Activated CD8-positive, alpha-beta T cell treated with anti-CD3 and anti-CD28 coated beads, Interleukin-2, amount 10 ng/mL, durations not matched to agents 7 days and 5 days (primary cell): Measurements from ENCODE around the gene LGALS4. TPM values are rescaled to one million over a fixed set of nuclear protein-coding genes. Genes with fewer than 3 reads are reported as not detected.
"Not testable (repeated sequence)": the region's sequence is repeated elsewhere in the genome, so short reads cannot be mapped to it uniquely, and the experiment has no call there.

Experiments used
- ATAC-seq: fragments of 150-1000 bp; cut with Tn5 transposase; one replicate; pipeline ENCODE4 v1.10.0; 2021; ENCODE audit warnings: moderate library complexity
- CTCF ChIA-PET: fragments of 350-600 bp; sonication (Branson Sonifier 250); formaldehyde crosslinking; loops from one replicate; lab custom pipeline; 2021; ENCODE audit warnings: antibody characterized with exemption; lab: Charles Lee
- POLR2A ChIA-PET: fragments of 350-600 bp; sonication (Branson Sonifier 250); formaldehyde crosslinking; loops from one replicate; lab custom pipeline; 2021; ENCODE audit warnings: antibody characterized with exemption; lab: Charles Lee
- DNase-seq: peaks from one replicate; pipeline ENCODE4 v3.0.0-alpha.2; 2020
- H3K27ac Mint-ChIP-seq: one replicate; pipeline ENCODE4 v1.8.0; 2021; ENCODE audit warnings: mild to moderate bottlenecking, mixed read lengths
- H3K27me3 Mint-ChIP-seq: one replicate; pipeline ENCODE4 v1.8.0; 2021; ENCODE audit warnings: low read depth, mixed read lengths
- H3K36me3 Mint-ChIP-seq: one replicate; pipeline ENCODE4 v1.8.0; 2021; ENCODE audit warnings: low read depth, mixed read lengths
- H3K4me1 Mint-ChIP-seq: one replicate; pipeline ENCODE4 v1.8.0; 2021; ENCODE audit warnings: low read depth, mixed read lengths
- H3K4me3 Mint-ChIP-seq: one replicate; pipeline ENCODE4 v1.8.0; 2021; ENCODE audit warnings: mild to moderate bottlenecking, mixed read lengths
- H3K9me3 Mint-ChIP-seq: one replicate; pipeline ENCODE4 v1.8.0; 2022; ENCODE audit warnings: mixed read lengths; ENCODE audit not compliant: insufficient read depth
- total RNA-seq, 2 experiments: library from RNA; stranded (reverse); gene quantifications; one replicate each; pipeline ENCODE4 v1.2.3, GENCODE V29; 2021

The LGALS4 gene, protein sequence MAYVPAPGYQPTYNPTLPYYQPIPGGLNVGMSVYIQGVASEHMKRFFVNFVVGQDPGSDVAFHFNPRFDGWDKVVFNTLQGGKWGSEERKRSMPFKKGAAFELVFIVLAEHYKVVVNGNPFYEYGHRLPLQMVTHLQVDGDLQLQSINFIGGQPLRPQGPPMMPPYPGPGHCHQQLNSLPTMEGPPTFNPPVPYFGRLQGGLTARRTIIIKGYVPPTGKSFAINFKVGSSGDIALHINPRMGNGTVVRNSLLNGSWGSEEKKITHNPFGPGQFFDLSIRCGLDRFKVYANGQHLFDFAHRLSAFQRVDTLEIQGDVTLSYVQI
- total RNA-seq, result 1 to 10 TPM; 1.6 to 1.8 TPM

DNA sequence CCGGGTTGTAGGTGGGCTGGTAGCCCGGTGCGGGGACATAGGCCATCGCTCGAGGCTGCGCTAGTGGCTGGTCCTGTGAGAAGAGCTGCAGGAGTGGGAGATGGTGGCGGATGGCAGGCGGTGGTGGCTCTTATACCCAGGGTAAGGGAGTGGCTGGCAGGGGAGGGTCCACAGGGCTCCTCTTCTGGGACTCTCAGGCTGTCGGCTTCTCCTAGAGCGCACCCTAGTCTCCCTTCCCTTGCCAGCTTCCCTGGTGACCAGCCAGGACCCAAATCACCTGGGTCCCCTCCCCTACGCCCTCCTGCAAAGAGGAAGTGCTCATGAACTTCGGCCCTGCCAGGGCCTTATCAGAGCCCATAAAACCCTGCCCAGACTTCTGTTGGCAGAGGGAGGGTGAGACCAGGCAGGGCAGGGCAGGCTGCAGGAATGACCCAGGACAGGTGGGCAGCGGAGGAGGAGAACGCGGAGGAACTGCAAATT lies at the start of gene LGALS4:
Gene LGALS4, minus strand, starts transcription at position 105 of the 480 bp plus-strand sequence. Its CDS starts 59 bp downstream, at position 46.
- CTCF ChIA-PET, result no interaction called here
- DNase-seq, result no peak
- no peaks in the 10 kb centered on the region for H3K4me1 Mint-ChIP-seq
- H3K9me3 Mint-ChIP-seq, result no peaks in the 10 kb centered on the region
- peaks cover 18% of the 10 kb centered on the region for H3K36me3 Mint-ChIP-seq
- no peak for ATAC-seq
- H3K27me3 Mint-ChIP-seq, result no peaks in the 10 kb centered on the region
- no peak within 1 kb of the TSS for H3K27ac Mint-ChIP-seq
- POLR2A ChIA-PET, result interaction anchor here (0.6 kb wide), 1 partner anchor 584 kb away, joined by 4 read pairs; no protein-coding TSS in a partner anchor
- H3K4me3 Mint-ChIP-seq, result no peak within 1 kb of the TSS

DNA sequence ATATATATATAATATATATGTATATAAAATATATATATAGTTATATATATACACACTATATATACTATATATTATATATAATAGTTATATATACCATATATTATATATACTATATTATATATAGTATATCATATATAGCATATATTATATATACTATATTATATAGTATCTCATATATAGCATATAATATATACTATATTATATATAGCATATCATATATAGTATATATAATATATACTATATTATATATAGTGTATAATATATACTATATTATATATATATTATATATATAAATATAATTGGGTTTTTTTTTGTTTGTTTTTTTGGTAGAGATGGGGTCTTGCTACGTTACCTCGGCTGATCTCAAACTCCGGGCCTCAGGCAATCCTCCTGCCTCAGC lies 48.6 kb upstream of the LGALS4 start:
- CTCF ChIA-PET, result interaction anchor here (1.0 to 1.8 kb wide), 4 partner anchors 8 to 69 kb away, joined by 4 to 7 read pairs (median 4); partner anchors contain the start of genes MRPS12, RINL and SARS2
- H3K36me3 Mint-ChIP-seq, result peaks cover 21% of the 10 kb centered on the region
- H3K4me1 Mint-ChIP-seq, result peaks cover 56% of the 10 kb centered on the region
- DNase-seq, result no peak
- ATAC-seq, result no peak
- POLR2A ChIA-PET, result interaction anchor here (1.4 kb wide), 1 partner anchor 9 kb away, joined by 5 read pairs; no protein-coding TSS in a partner anchor
- H3K4me3 Mint-ChIP-seq, result no peak overlapping the region
- no peak overlapping the region for H3K27ac Mint-ChIP-seq
- H3K9me3 Mint-ChIP-seq, result peaks cover 11% of the 10 kb centered on the region
- H3K27me3 Mint-ChIP-seq, result no peaks in the 10 kb centered on the region

DNA sequence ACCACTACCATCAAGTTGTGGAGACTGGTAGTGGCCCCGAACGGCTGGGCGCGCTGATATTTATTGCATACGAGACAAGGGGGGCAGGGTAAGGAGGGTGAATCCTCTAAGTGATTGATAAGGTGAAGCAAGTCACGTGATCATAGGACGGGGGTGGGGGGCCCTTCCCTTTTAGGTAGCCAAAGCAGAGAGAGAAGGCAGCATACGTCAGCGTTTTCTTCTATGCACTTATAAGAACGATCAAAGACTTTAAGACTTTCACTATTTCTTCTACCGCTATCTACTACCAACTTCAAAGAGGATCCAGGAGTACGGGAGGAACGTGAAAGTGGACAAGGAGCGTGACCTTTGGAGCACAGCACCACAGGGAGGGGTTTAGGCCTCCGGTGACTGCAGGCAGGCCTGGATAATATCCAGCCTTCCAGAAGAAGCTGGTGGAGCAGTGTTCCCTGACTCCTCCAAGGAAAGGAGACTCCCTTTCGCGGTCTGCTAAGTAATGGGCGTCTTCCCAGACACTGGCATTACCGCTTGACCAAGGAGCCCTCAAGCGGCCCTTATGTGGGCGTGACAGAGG lies 47.0 kb upstream of the LGALS4 start:
- H3K4me1 Mint-ChIP-seq, result peaks cover 44% of the 10 kb centered on the region
- H3K27ac Mint-ChIP-seq, ATAC-seq, H3K9me3 Mint-ChIP-seq, DNase-seq, H3K4me3 Mint-ChIP-seq, H3K27me3 Mint-ChIP-seq, H3K36me3 Mint-ChIP-seq: not testable (repeated sequence)
- ChIA-PET POLR2A (interaction anchor here (1.3 to 1.4 kb wide), 2 partner anchors 8 to 18 kb away, joined by 5 to 6 read pairs; partner anchors contain the start of gene RINL), CTCF (interaction anchor here (1.8 to 2.9 kb wide), 2 partner anchors 10 kb away, joined by 7 to 17 read pairs; no protein-coding TSS in a partner anchor)

DNA sequence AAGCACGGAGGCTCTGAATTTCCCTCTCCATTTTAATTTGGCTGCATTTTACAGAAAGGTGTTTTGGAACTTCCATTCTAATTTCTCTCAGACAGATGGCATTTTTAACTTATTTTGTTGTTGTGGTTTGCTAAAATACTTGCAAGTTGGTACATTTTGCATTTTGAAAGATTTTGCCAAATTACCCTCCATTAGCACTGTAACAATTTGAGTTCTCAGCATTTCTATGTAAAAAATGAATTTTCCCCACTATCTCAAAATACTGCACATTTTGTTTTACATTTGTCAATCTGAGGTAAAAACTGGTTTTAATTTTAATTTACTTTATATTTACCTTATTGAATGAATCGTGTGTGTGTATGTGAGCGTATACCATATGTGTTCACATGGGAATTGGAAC lies 44.1 kb upstream of the LGALS4 start:
- no peak for DNase-seq
- ChIA-PET CTCF (interaction anchor here (1.4 to 2.9 kb wide), 2 partner anchors 13 to 74 kb away, joined by 4 to 17 read pairs; partner anchors contain the start of genes MRPS12 and SARS2), POLR2A (interaction anchor here (1.3 to 1.5 kb wide), 3 partner anchors 8 to 23 kb away, joined by 3 to 8 read pairs (median 4); no protein-coding TSS in a partner anchor)
- no peak for ATAC-seq
- peak overlapping the region; percentile 82 for H3K27ac Mint-ChIP-seq
- H3K4me1 Mint-ChIP-seq, result peaks cover 39% of the 10 kb centered on the region
- peaks cover 6% of the 10 kb centered on the region for H3K36me3 Mint-ChIP-seq
- H3K9me3 Mint-ChIP-seq, result no peaks in the 10 kb centered on the region
- H3K27me3 Mint-ChIP-seq, result no peaks in the 10 kb centered on the region
- H3K4me3 Mint-ChIP-seq, result peak overlapping the region; percentile 52

DNA sequence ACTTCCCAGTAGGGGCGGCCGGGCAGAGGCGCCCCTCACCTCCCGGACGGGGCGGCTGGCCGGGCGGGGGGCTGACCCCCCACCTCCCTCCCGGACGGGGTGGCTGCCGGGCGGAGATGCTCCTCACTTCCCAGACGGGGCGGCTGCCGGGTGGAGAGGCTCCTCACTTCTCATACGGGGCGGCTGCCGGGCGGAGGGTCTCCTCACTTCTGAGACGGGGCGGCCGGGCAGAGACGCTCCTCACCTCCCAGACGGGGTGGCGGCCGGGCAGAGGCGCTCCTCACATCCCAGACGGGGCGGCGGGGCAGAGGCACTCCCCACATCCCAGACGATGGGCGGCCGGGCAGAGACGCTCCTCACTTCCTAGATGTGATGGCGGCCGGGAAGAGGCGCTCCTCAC lies 43.0 kb upstream of the LGALS4 start:
- CTCF ChIA-PET, H3K27me3 Mint-ChIP-seq, H3K36me3 Mint-ChIP-seq, DNase-seq, H3K9me3 Mint-ChIP-seq, ATAC-seq, H3K4me3 Mint-ChIP-seq, H3K27ac Mint-ChIP-seq, POLR2A ChIA-PET: not testable (repeated sequence)
- peaks cover 39% of the 10 kb centered on the region for H3K4me1 Mint-ChIP-seq

DNA sequence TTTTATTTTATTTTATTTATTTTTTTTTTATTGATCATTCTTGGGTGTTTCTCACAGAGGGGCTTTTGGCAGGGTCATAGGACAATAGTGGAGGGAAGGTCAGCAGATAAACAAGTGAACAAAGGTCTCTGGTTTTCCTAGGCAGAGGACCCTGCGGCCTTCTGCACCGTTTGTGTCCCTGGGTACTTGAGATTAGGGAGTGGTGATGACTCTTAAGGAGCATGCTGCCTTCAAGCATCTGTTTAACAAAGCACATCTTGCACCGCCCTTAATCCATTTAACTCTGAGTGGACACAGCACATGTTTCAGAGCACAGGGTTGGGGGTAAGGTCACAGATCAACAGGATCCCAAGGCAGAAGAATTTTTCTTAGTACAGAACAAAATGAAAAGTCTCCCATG lies 42.2 kb upstream of the LGALS4 start:
- POLR2A ChIA-PET, ATAC-seq, H3K36me3 Mint-ChIP-seq, CTCF ChIA-PET, H3K27ac Mint-ChIP-seq, DNase-seq, H3K4me3 Mint-ChIP-seq, H3K9me3 Mint-ChIP-seq, H3K27me3 Mint-ChIP-seq: not testable (repeated sequence)
- H3K4me1 Mint-ChIP-seq, result peaks cover 39% of the 10 kb centered on the region

DNA sequence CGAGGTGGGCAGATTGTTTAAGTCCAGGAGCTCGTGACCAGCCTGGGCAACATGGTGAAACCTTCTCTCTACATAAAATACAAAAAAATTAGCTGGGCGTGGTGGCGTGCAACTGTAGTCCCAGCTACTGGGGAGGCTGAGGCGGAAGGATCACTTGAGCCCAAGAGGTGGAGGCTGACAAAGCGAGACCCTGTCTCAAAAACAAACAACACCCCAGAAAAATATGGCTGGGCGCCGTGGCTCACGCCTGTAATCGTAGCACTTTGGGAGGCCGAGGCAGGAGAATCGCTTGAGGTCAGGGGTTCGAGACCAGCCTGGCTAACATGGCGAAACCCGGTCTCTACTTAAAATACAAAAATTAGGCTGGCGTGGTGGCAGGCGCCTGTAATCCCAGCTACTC lies 40.5 kb upstream of the LGALS4 start:
- ChIA-PET CTCF (interaction anchor here (0.7 to 2.9 kb wide), 8 partner anchors 10 to 217 kb away, joined by 3 to 17 read pairs (median 6); partner anchors contain the start of genes MRPS12 and SARS2), POLR2A (interaction anchor here (0.9 to 3.0 kb wide), 9 partner anchors 7 to 119 kb away, joined by 3 to 25 read pairs (median 5); partner anchors contain the start of genes ECH1, MRPS12, RINL and SARS2)
- no peaks in the 10 kb centered on the region for H3K27me3 Mint-ChIP-seq
- DNase-seq (no peak), ATAC-seq (no peak)
- no peaks in the 10 kb centered on the region for H3K9me3 Mint-ChIP-seq
- peaks cover 48% of the 10 kb centered on the region for H3K4me1 Mint-ChIP-seq
- H3K4me3 Mint-ChIP-seq, result peak overlapping the region; percentile 90
- peaks cover 15% of the 10 kb centered on the region for H3K36me3 Mint-ChIP-seq
- peak overlapping the region; percentile 99 for H3K27ac Mint-ChIP-seq

DNA sequence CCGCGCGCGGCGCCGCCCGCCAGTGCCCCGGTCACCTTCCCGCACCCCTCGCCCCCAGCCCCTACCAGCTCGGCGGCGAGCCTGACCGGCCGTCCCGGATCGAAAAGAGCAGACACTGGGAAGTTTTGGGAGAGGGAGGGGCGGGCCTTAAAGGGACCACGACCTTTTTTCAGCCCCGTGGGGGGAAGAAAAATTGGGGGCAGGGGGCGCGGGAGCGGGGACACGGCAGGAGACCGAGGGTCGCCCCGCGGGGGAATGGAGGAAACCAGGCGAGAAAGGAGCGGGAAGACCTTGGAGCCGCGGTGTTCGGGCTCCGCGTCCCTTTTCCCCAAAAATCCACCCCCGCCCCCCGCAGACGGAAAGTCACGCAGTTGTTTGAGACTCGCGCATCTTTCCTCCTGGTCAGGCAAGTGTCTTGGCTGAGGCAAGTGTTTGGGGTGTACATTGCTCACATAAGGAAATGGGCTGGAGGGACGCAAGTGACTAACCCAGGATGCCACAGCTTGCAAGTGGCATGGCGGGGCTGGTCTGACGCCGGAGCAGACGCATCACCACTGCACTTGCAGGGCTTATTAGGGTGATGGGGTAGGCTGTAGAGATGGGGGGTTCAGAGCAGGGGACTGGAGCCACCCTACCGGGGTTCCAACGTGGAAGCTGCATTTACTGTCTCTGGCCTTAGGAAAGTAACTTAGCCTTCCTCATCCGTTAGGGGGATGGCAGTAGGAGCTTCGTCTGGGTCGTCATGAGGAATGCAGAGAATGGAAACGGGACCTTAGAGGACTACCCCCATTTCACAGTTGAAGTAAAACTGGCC lies 39.7 kb upstream of the LGALS4 start:
- POLR2A ChIA-PET, result interaction anchor here (0.9 to 3.0 kb wide), 13 partner anchors 8 to 118 kb away, joined by 3 to 25 read pairs (median 5); partner anchors contain the start of genes ECH1, MRPS12, RINL and SARS2
- peak overlapping the region; percentile 99 for H3K27ac Mint-ChIP-seq
- H3K4me1 Mint-ChIP-seq, result peaks cover 49% of the 10 kb centered on the region
- ATAC-seq, result no peak
- CTCF ChIA-PET, result interaction anchor here (0.7 to 2.9 kb wide), 8 partner anchors 11 to 216 kb away, joined by 3 to 17 read pairs (median 6); partner anchors contain the start of genes MRPS12 and SARS2
- peak overlapping the region; percentile 90 for H3K4me3 Mint-ChIP-seq
- DNase-seq, result peak; percentile 74
- H3K9me3 Mint-ChIP-seq, result no peaks in the 10 kb centered on the region
- H3K36me3 Mint-ChIP-seq, result peaks cover 23% of the 10 kb centered on the region
- H3K27me3 Mint-ChIP-seq, result no peaks in the 10 kb centered on the region

DNA sequence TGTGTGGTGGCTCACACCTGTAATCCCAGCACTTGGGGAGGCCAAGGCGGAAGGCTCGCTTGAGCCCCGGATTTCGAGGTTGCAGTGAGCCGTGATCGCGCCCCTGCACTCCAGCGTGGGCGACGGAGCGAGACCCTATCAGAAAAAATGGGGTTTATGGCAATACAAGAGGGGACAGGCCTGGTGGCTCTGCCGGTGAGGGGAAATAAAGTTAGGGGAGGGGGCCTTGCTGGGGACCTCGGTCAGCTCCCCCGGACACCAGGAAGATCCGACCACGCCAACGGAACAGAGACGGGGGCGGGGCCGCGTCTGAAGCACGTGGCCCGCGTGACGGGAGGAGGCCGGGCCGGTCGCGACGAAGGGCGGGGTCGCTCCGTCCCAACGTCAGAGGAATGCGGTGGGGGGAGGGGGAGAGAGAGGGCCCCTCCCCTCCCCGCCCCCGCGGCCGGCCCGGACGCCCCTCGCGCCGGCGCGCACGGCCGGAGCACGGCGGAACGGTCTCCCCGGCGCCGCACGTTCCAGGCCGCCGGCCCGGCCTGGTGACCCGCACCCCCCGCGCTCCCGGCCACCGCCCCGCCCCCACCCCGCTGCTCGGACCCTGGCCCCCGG lies 39.0 kb upstream of the LGALS4 start:
- Mint-ChIP-seq H3K36me3 (peaks cover 29% of the 10 kb centered on the region), H3K27me3 (no peaks in the 10 kb centered on the region), H3K9me3 (no peaks in the 10 kb centered on the region), H3K4me1 (peaks cover 48% of the 10 kb centered on the region), H3K27ac (peak overlapping the region; percentile 100), H3K4me3 (peak overlapping the region; percentile 95)
- ATAC-seq (peak; percentile 4), DNase-seq (peak; percentile 94)
- CTCF ChIA-PET, result interaction anchor here (0.7 to 2.9 kb wide), 7 partner anchors 11 to 82 kb away, joined by 3 to 17 read pairs (median 4); partner anchors contain the start of genes ECH1, MRPS12 and SARS2
- POLR2A ChIA-PET, result interaction anchor here (0.8 to 3.0 kb wide), 12 partner anchors 9 to 117 kb away, joined by 3 to 25 read pairs (median 6); partner anchors contain the start of genes ECH1, MRPS12, NFKBIB and RINL

DNA sequence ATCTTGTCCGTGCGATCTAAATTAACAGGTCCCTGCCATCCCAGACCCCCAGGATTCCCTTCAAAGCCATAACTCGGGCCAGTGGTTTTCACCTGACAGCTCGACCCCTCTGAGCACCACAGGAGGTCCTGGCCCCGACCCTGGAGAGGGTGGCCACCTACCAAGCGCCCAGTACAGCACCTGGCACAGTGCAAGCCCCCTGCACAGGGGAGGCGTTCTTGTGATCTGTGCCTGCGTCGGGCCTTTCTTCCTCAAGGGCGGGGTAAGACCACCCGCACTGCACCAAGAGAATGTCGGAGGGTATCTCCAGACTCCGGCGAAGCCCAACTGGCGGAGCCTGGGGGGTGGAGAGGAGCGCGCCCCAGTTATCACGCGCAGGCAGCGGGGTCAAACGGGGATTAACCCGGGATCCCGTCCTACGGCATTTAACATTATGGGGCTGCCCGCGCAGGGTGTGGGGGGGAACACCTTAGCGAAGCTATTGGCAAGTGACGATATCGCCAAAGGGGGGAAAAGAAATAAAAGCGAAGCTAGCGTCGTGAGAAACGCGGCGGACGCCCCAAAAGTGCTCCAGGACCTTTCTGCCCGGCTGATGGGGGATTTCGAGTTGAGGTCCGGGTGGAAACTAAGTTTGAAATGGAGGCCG lies 38.4 kb upstream of the LGALS4 start:
- no peak for ATAC-seq
- ChIA-PET POLR2A (interaction anchor here (0.8 to 3.0 kb wide), 12 partner anchors 9 to 80 kb away, joined by 3 to 25 read pairs (median 4); partner anchors contain the start of genes ECH1, MRPS12, NFKBIB and RINL), CTCF (interaction anchor here (0.7 to 2.9 kb wide), 8 partner anchors 12 to 82 kb away, joined by 3 to 17 read pairs (median 4); partner anchors contain the start of genes ECH1, MRPS12 and SARS2)
- H3K4me3 Mint-ChIP-seq, result peak overlapping the region; percentile 95
- DNase-seq, result peak; percentile 58
- no peaks in the 10 kb centered on the region for H3K9me3 Mint-ChIP-seq
- peaks cover 32% of the 10 kb centered on the region for H3K36me3 Mint-ChIP-seq
- no peaks in the 10 kb centered on the region for H3K27me3 Mint-ChIP-seq
- peak overlapping the region; percentile 100 for H3K27ac Mint-ChIP-seq
- peaks cover 46% of the 10 kb centered on the region for H3K4me1 Mint-ChIP-seq
